ENCODE results near the gene C10orf120.

GRCh38 chr10:122675278-122675677 is 24.4 kb downstream of the C10orf120 start:
- TF ChIP-seq POLR2A (IDR thresholded peaks at IDR 0.05): no peak
- TF ChIP-seq, protein P1, sequence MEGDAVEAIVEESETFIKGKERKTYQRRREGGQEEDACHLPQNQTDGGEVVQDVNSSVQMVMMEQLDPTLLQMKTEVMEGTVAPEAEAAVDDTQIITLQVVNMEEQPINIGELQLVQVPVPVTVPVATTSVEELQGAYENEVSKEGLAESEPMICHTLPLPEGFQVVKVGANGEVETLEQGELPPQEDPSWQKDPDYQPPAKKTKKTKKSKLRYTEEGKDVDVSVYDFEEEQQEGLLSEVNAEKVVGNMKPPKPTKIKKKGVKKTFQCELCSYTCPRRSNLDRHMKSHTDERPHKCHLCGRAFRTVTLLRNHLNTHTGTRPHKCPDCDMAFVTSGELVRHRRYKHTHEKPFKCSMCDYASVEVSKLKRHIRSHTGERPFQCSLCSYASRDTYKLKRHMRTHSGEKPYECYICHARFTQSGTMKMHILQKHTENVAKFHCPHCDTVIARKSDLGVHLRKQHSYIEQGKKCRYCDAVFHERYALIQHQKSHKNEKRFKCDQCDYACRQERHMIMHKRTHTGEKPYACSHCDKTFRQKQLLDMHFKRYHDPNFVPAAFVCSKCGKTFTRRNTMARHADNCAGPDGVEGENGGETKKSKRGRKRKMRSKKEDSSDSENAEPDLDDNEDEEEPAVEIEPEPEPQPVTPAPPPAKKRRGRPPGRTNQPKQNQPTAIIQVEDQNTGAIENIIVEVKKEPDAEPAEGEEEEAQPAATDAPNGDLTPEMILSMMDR (IDR thresholded peaks at IDR 0.05): no peak
